SK-N-DZ (cell line): ENCODE data around the gene RAP1B. TPM values are rescaled to one million over a fixed set of nuclear protein-coding genes. Genes with fewer than 3 reads are reported as not detected.
A peak's percentile ranks its signal among the peaks of the same experiment; 100 is the strongest.

Experiments used
- DNase-seq: peaks from one replicate; pipeline ENCODE4 v3.0.0-alpha.2; 2015; ENCODE audit warnings: low spot score
- polyA plus RNA-seq, 2 experiments: library from polyadenylated mRNA; depleted of rRNA; stranded (reverse); fragments of >200 nt; gene quantifications; 2 replicates each; pipeline ENCODE4 v1.2.3, GENCODE V29; 2014

RAP1B gene
- polyA plus RNA-seq (2014; cell fraction: cytosol; rRNA removed): 102 and 109 TPM in 2 replicates
- 60.3 and 69.9 TPM in 2 replicates for polyA plus RNA-seq (2014; cell fraction: nucleus; rRNA removed)

GRCh38 chr12:68610370-68611093 lies at the start of gene RAP1B:
Gene RAP1B, plus strand, starts transcription at chr12:68610899. Its CDS starts 37,826 bp downstream, at chr12:68648725.
- DNase-seq: peak; percentile 84

- no peak for DNase-seq
Observed at GRCh38 chr12:68561830-68562229, 48.9 kb upstream of the RAP1B start.

GRCh38 chr12:68564166-68564565 lies 46.5 kb upstream of the RAP1B start:
- DNase-seq: no peak

DNA sequence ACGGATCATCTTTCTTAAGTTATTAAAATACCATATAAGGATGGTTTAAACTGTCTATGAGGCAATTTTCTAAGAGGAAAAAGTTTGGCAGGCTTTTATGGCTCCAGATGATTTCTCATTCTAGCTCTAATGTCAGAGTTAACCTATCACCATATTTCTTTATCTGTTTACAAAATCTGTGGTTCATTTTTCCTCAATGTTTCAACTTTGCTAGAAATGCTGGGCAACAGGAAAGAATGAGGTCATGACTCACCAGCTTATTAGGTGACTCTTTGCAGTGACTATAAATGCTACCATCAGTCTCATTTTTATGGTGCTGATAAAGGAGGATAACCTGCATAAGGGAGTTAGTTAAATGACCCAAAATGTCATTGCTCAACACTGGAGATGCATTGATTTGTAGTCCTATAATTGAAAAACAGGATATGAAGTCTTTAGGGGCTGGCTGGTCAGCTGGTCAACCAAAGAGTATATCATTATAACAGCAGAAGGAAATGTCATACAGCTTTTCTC lies 45.3 kb upstream of the RAP1B start:
- DNase-seq: no peak

DNA sequence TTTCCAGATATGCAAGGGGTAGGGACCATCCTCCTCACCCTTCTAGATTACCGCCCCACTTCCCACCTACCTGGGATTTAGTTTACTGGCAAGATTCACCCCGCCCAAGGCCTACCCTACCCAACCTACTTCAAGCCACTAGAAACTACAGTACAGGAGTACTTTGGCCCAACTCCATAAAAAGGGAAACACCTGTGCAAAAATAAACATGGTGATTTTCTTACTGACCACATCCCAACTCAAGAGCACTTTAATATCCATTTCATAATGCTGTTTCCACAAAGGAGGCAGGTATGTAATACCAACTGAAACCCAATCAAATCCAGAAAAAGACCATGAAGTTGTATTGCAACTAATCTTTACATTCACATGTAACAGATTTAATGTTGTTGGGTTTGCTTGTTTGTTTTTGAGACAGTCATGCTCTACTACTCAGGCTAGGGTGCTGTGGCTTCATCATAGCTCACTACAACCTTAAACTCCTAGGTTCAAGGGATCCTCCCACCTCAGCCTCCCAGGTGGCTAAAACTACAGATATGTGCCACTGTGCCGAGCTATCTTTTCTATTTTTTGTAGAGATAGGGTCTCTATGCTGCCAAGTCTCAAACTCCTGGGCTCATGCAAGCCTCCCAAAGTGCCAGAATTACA lies 41.7 kb upstream of the RAP1B start:
- no peak for DNase-seq

DNA sequence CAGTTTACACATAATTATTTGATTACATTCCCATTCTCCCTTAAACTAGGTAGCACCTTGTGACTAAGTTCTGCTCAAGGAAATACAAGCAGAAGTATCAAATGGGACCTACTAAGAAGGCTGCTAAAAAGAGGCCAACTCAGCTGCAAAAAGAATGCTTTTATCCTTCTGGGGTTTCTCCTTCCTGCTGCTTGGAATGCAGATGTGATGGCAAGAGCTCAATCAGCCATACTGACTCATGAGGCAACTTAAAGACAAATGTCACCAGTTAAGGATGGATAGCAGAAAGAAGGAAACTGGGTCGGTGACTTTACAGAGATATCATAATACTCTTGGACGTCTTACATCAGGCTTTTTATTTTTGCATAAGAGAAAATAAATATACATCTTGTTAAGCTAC lies 38.0 kb upstream of the RAP1B start:
- no peak for DNase-seq

DNA sequence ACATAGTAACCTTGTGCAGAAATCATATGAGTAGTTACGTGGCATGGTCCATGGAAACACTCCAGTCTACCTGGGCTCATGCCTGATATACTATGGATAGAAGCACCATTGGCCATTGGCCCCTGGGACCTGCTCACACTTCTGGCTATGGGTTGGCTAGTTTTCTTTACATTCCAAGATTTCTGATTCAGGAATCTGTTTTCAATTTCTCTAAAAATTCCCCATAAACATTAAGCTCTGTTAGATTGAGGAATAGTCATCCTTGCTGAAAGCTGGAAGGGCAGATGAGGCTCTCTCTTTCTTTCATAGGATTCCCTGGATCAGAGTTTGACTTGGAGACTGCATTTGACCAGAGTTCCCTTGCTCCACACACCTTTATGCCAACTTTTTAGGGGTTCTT lies 37.3 kb upstream of the RAP1B start:
- no peak for DNase-seq

DNA sequence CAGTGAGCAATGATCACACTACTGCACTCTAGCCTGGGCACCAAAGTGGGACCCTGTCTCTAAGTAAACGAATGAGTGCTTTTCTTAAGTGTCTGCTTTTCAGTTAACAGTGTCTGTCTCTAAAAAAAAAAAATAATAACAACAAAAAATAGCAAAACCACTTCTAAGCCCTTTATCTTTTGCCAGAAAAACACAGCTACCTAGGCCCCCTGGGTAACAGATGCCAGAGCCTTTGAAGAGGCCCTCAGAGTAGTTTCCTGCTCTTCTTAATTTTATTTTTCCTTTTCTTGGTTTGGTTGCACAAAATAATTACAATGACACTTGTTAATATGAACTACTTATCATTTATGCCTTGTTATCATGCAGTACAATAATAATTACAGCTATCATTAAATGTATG lies 32.8 kb upstream of the RAP1B start:
- DNase-seq: no peak

GRCh38 chr12:68578765-68579164 lies 31.9 kb upstream of the RAP1B start:
- no peak for DNase-seq

- no peak for DNase-seq
Observed at GRCh38 chr12:68579254-68579653, 31.4 kb upstream of the RAP1B start.

DNA sequence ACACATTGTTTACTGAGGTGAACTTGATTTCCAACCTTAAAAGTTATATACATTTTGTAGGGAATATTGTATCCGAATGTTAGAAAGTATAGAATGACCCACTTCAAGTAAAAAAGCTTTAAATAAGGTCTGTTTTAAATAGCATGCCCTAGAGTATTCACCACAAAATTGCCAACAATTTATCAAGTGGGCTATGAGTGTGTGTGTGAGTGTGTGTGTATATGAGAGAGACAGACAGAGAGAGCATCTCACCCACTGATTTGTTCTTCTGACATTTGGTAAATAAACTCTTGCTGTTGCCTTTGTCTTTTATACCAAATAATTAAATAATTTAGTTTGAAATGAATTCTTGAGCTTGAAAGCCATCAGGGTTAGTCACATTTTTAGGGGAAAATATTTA lies 29.8 kb upstream of the RAP1B start:
- no peak for DNase-seq

DNA sequence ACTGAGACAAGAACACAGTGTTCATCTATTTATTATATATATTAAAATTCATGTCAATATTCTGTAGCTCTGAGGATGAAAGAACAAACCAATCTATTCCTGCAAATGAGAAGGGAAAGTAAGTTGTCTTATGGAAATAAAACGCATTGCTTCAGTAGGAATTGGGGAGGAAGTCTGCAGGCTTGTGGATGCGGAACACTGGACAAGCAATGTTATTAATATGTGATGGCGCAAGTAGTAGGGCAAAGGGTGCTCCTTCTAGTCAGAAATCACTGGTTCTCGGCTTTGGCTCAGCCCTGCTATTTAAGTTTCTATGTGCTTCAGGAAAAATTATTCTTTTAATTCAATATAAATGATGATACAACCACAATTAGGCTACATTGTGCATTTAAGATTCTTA lies 28.8 kb upstream of the RAP1B start:
- no peak for DNase-seq

GRCh38 chr12:68585966-68586365 lies 24.7 kb upstream of the RAP1B start:
- no peak for DNase-seq

- DNase-seq: no peak
Observed at GRCh38 chr12:68587448-68587873, 23.2 kb upstream of the RAP1B start.

DNA sequence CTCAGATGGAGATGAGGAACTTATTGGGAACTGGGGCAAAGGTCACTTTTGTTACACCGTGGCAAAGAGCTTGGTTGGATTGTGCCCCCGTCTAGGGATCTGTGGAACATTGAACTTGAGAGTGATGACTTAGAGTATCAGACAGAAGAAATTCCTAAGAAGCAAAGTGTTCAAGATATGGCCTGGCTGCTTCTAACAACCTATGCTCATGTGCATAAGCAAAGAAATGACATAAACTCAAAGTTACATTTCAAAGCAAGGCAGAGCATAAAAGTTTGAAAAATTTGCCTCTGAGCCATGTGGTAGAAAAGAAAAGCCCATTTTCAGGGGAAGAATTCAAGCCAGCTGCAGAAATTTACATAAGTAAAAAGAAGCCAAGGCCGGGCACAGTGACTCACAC lies 21.5 kb upstream of the RAP1B start:
- DNase-seq: no peak

DNA sequence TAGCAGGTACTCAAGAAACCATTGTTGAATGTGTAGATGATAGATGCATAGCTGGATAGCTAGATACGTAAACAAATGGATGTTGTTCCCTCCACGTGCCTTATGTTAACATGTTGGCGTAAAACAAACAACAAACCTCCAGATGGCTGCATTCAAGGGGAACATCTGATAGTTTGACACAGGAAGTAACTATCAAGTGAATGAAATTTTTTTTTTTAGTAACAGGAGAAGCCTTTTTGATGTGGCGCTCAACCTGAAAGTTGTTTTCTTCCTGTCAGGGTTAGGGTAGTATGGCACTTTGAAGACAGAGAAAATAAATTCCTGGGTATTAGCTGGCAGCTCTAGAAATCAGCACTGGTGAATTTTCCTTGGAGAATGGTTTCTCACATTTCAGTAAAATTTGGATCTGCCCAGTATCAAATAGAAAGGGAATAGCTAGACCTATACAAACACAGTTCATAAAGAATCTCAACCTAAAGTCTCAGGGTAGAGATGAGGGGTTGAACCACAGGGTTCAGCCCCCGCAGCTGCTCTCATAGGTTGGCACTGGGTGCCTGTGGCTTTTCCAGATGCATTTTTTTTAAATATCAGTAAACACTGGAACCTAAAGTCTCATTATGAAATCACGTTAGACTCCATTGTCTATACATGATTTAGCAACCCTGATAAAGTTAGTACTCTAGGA lies 18.8 kb upstream of the RAP1B start:
- DNase-seq: no peak

GRCh38 chr12:68595241-68595640 lies 15.5 kb upstream of the RAP1B start:
- no peak for DNase-seq

GRCh38 chr12:68601767-68602166 lies 8.9 kb upstream of the RAP1B start:
- no peak for DNase-seq

GRCh38 chr12:68602720-68603119 lies 8.0 kb upstream of the RAP1B start:
- DNase-seq: no peak

DNA sequence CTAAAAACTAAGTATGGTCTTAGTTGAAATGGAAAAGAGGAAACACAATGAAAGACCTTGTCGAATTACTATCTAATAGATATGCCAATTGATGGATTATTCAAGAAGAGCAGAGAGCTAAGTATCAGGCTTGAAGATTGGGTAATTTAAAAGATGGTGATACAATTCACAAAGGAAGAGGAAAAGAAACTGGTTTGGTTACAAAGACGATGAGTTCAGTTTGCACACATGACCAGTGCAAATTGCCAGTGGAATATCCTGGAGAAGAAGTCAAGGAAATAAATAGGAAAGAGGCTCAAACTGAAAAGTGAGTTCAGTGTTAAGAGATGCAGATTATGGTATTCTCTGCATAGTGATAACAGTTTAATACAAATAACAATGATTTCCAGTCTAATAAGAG lies 2.5 kb upstream of the RAP1B start:
- no peak for DNase-seq

GRCh38 chr12:68609998-68610369 lies 715 bp upstream of the RAP1B start:
- peak; percentile 43 for DNase-seq

- peak; percentile 27 for DNase-seq
Observed at GRCh38 chr12:68611094-68611805, 551 bp downstream of the RAP1B start.
